Measurements from ENCODE around the gene CEMP1.
"Not testable (repeated sequence)": the region's sequence is repeated elsewhere in the genome, so short reads cannot be mapped to it uniquely, and the experiment has no call there.

Gene CEMP1

GRCh38 chr16:2568573-2568972 lies 37.4 kb upstream of the CEMP1 start:
- H3F3A ChIP-seq (ENCODE audit: low read depth); H3K36me3 ChIP-seq (ENCODE audit: insufficient read depth, low read length); H3K27me3 ChIP-seq (ENCODE audit: insufficient read depth, low read length, poor library complexity, severe bottlenecking); H3K4me3 ChIP-seq (ENCODE audit: low read length, poor library complexity, severe bottlenecking); H3K9ac ChIP-seq (ENCODE audit: low read depth, low read length, poor library complexity, severe bottlenecking); H3K4me2 ChIP-seq (ENCODE audit: low read depth, low read length, poor library complexity, severe bottlenecking); H3K79me2 ChIP-seq (ENCODE audit: insufficient read depth, low read length); H3K4me1 ChIP-seq (ENCODE audit: insufficient read depth, low read length, poor library complexity, severe bottlenecking); H4K20me1 ChIP-seq (ENCODE audit: insufficient read depth, low read length, poor library complexity, severe bottlenecking); H2AFZ ChIP-seq (ENCODE audit: low read length); H3K9me2 ChIP-seq (replicated peaks; ENCODE audit: low read depth, low read length); H3K9me3 ChIP-seq (ENCODE audit: insufficient read depth, low read depth, low read length): not testable (repeated sequence)

GRCh38 chr16:2567506-2567905 lies 36.3 kb upstream of the CEMP1 start:
- H3K9me2 ChIP-seq (replicated peaks; ENCODE audit: low read depth, low read length); H3K4me3 ChIP-seq (ENCODE audit: low read length, poor library complexity, severe bottlenecking); H3F3A ChIP-seq (ENCODE audit: low read depth); H3K4me1 ChIP-seq (ENCODE audit: insufficient read depth, low read length, poor library complexity, severe bottlenecking); H2AFZ ChIP-seq (ENCODE audit: low read length); H3K36me3 ChIP-seq (ENCODE audit: insufficient read depth, low read length); H3K9me3 ChIP-seq (ENCODE audit: insufficient read depth, low read depth, low read length); H3K27me3 ChIP-seq (ENCODE audit: insufficient read depth, low read length, poor library complexity, severe bottlenecking); H4K20me1 ChIP-seq (ENCODE audit: insufficient read depth, low read length, poor library complexity, severe bottlenecking); H3K4me2 ChIP-seq (ENCODE audit: low read depth, low read length, poor library complexity, severe bottlenecking); H3K79me2 ChIP-seq (ENCODE audit: insufficient read depth, low read length); H3K9ac ChIP-seq (ENCODE audit: low read depth, low read length, poor library complexity, severe bottlenecking): not testable (repeated sequence)

GRCh38 chr16:2560798-2561133 lies 29.6 kb upstream of the CEMP1 start:
- H3K9me2 ChIP-seq (replicated peaks; ENCODE audit: low read depth, low read length); H4K20me1 ChIP-seq (ENCODE audit: insufficient read depth, low read length, poor library complexity, severe bottlenecking); H3K4me2 ChIP-seq (ENCODE audit: low read depth, low read length, poor library complexity, severe bottlenecking); H3K36me3 ChIP-seq (ENCODE audit: insufficient read depth, low read length); H3F3A ChIP-seq (ENCODE audit: low read depth); H3K4me1 ChIP-seq (ENCODE audit: insufficient read depth, low read length, poor library complexity, severe bottlenecking); H3K9ac ChIP-seq (ENCODE audit: low read depth, low read length, poor library complexity, severe bottlenecking); H3K9me3 ChIP-seq (ENCODE audit: insufficient read depth, low read depth, low read length); H3K79me2 ChIP-seq (ENCODE audit: insufficient read depth, low read length); H3K4me3 ChIP-seq (ENCODE audit: low read length, poor library complexity, severe bottlenecking); H2AFZ ChIP-seq (ENCODE audit: low read length); H3K27me3 ChIP-seq (ENCODE audit: insufficient read depth, low read length, poor library complexity, severe bottlenecking): not testable (repeated sequence)

- not testable (repeated sequence) for H3K27me3 ChIP-seq (ENCODE audit: insufficient read depth, low read length, poor library complexity, severe bottlenecking); H3K4me2 ChIP-seq (ENCODE audit: low read depth, low read length, poor library complexity, severe bottlenecking); H3K36me3 ChIP-seq (ENCODE audit: insufficient read depth, low read length); H3K9ac ChIP-seq (ENCODE audit: low read depth, low read length, poor library complexity, severe bottlenecking); H2AFZ ChIP-seq (ENCODE audit: low read length); H3K79me2 ChIP-seq (ENCODE audit: insufficient read depth, low read length); H3F3A ChIP-seq (ENCODE audit: low read depth); H3K4me3 ChIP-seq (ENCODE audit: low read length, poor library complexity, severe bottlenecking); H3K4me1 ChIP-seq (ENCODE audit: insufficient read depth, low read length, poor library complexity, severe bottlenecking); H3K9me3 ChIP-seq (ENCODE audit: insufficient read depth, low read depth, low read length); H4K20me1 ChIP-seq (ENCODE audit: insufficient read depth, low read length, poor library complexity, severe bottlenecking); H3K9me2 ChIP-seq (replicated peaks; ENCODE audit: low read depth, low read length)
These were observed 29.1 kb upstream of the CEMP1 start for GRCh38 chr16:2560131-2560797.

- H3F3A ChIP-seq (ENCODE audit: low read depth); H3K4me2 ChIP-seq (ENCODE audit: low read depth, low read length, poor library complexity, severe bottlenecking); H4K20me1 ChIP-seq (ENCODE audit: insufficient read depth, low read length, poor library complexity, severe bottlenecking); H3K9me2 ChIP-seq (replicated peaks; ENCODE audit: low read depth, low read length); H3K4me1 ChIP-seq (ENCODE audit: insufficient read depth, low read length, poor library complexity, severe bottlenecking); H3K36me3 ChIP-seq (ENCODE audit: insufficient read depth, low read length); H3K27me3 ChIP-seq (ENCODE audit: insufficient read depth, low read length, poor library complexity, severe bottlenecking); H3K9me3 ChIP-seq (ENCODE audit: insufficient read depth, low read depth, low read length); H3K4me3 ChIP-seq (ENCODE audit: low read length, poor library complexity, severe bottlenecking); H3K79me2 ChIP-seq (ENCODE audit: insufficient read depth, low read length); H2AFZ ChIP-seq (ENCODE audit: low read length); H3K9ac ChIP-seq (ENCODE audit: low read depth, low read length, poor library complexity, severe bottlenecking): not testable (repeated sequence)
These were observed 25.9 kb upstream of the CEMP1 start for GRCh38 chr16:2557150-2557549.

GRCh38 chr16:2554709-2555425 lies 23.7 kb upstream of the CEMP1 start:
- H3K9ac ChIP-seq (ENCODE audit: low read depth, low read length, poor library complexity, severe bottlenecking); H3K9me3 ChIP-seq (ENCODE audit: insufficient read depth, low read depth, low read length); H3K4me1 ChIP-seq (ENCODE audit: insufficient read depth, low read length, poor library complexity, severe bottlenecking); H4K20me1 ChIP-seq (ENCODE audit: insufficient read depth, low read length, poor library complexity, severe bottlenecking); H2AFZ ChIP-seq (ENCODE audit: low read length); H3K79me2 ChIP-seq (ENCODE audit: insufficient read depth, low read length); H3F3A ChIP-seq (ENCODE audit: low read depth); H3K4me3 ChIP-seq (ENCODE audit: low read length, poor library complexity, severe bottlenecking); H3K27me3 ChIP-seq (ENCODE audit: insufficient read depth, low read length, poor library complexity, severe bottlenecking); H3K36me3 ChIP-seq (ENCODE audit: insufficient read depth, low read length); H3K4me2 ChIP-seq (ENCODE audit: low read depth, low read length, poor library complexity, severe bottlenecking); H3K9me2 ChIP-seq (replicated peaks; ENCODE audit: low read depth, low read length): not testable (repeated sequence)

- not testable (repeated sequence) for H3K4me2 ChIP-seq (ENCODE audit: low read depth, low read length, poor library complexity, severe bottlenecking); H3K4me1 ChIP-seq (ENCODE audit: insufficient read depth, low read length, poor library complexity, severe bottlenecking); H3K4me3 ChIP-seq (ENCODE audit: low read length, poor library complexity, severe bottlenecking); H2AFZ ChIP-seq (ENCODE audit: low read length); H3K9me2 ChIP-seq (replicated peaks; ENCODE audit: low read depth, low read length); H3K79me2 ChIP-seq (ENCODE audit: insufficient read depth, low read length); H4K20me1 ChIP-seq (ENCODE audit: insufficient read depth, low read length, poor library complexity, severe bottlenecking); H3K27me3 ChIP-seq (ENCODE audit: insufficient read depth, low read length, poor library complexity, severe bottlenecking); H3K9me3 ChIP-seq (ENCODE audit: insufficient read depth, low read depth, low read length); H3K36me3 ChIP-seq (ENCODE audit: insufficient read depth, low read length); H3F3A ChIP-seq (ENCODE audit: low read depth); H3K9ac ChIP-seq (ENCODE audit: low read depth, low read length, poor library complexity, severe bottlenecking)
These were observed 20.2 kb upstream of the CEMP1 start for GRCh38 chr16:2551420-2551889.

Data from Loucy (cell line).